H9 (cell line): ENCODE results near the gene CRCP. TPM values are rescaled to one million over a fixed set of nuclear protein-coding genes. Genes with fewer than 3 reads are reported as not detected.
A peak's percentile ranks its signal among the peaks of the same experiment; 100 is the strongest.

ENCODE experiments used
- DNase-seq: peaks from one replicate; pipeline ENCODE4 v3.0.0-alpha.2; 2017
- H2AFZ ChIP-seq: one replicate; pipeline ENCODE4 v1.6.1; 2013; ENCODE audit warnings: mild to moderate bottlenecking, low read length, control low read depth, moderate library complexity
- H2AK5ac ChIP-seq: 2 replicates; pipeline ENCODE4 v1.6.1; 2013; ENCODE audit warnings: low read length, control low read depth, mixed read lengths; ENCODE audit not compliant: insufficient read length
- H2BK120ac ChIP-seq: one replicate; pipeline ENCODE4 v1.6.1; 2013; ENCODE audit warnings: low read depth, mild to moderate bottlenecking, low read length, control low read depth, inconsistent platforms; ENCODE audit not compliant: poor library complexity, severe bottlenecking
- H2BK12ac ChIP-seq: 2 replicates; pipeline ENCODE4 v1.6.1; 2013; ENCODE audit warnings: low read length, control low read depth, mixed read lengths, low read depth; ENCODE audit not compliant: insufficient read length
- H2BK15ac ChIP-seq: 2 replicates; pipeline ENCODE4 v1.6.1; 2013; ENCODE audit warnings: low read depth, low read length, control low read depth
- H2BK20ac ChIP-seq: one replicate; pipeline ENCODE4 v1.6.1; 2013; ENCODE audit warnings: low read depth, mild to moderate bottlenecking, low read length, control low read depth, inconsistent platforms; ENCODE audit not compliant: poor library complexity, severe bottlenecking
- H2BK5ac ChIP-seq: 2 replicates; pipeline ENCODE4 v1.6.1; 2013; ENCODE audit warnings: low read length, control low read depth, mixed read lengths; ENCODE audit not compliant: insufficient read length
- H3K14ac ChIP-seq: 2 replicates; pipeline ENCODE4 v1.6.1; 2013; ENCODE audit warnings: low read length, control low read depth; ENCODE audit not compliant: insufficient read depth
- H3K18ac ChIP-seq: 2 replicates; pipeline ENCODE4 v1.6.1; 2013; ENCODE audit warnings: low read depth, mild to moderate bottlenecking, mixed read lengths, low read length, control low read depth; ENCODE audit not compliant: insufficient read length
- H3K23ac ChIP-seq: 2 replicates; pipeline ENCODE4 v1.6.1; 2013; ENCODE audit warnings: low read length, control low read depth, mixed read lengths, low read depth; ENCODE audit not compliant: insufficient read length
- H3K23me2 ChIP-seq: 2 replicates; pipeline ENCODE4 v1.6.1; 2013; ENCODE audit warnings: low read depth, mild to moderate bottlenecking, mixed read lengths, low read length, control low read depth; ENCODE audit not compliant: insufficient read length, poor library complexity, severe bottlenecking
- H3K27ac ChIP-seq: 2 replicates; pipeline ENCODE4 v1.5.1; 2013; ENCODE audit warnings: low read length, control low read depth, mixed read lengths, low read depth; ENCODE audit not compliant: insufficient read length
- H3K27me3 ChIP-seq: 2 replicates; pipeline ENCODE4 v1.6.1; 2013; ENCODE audit warnings: low read length, control low read depth, inconsistent platforms; ENCODE audit not compliant: insufficient read depth
- H3K4ac ChIP-seq: 2 replicates; pipeline ENCODE4 v1.6.1; 2013; ENCODE audit warnings: low read depth, mild to moderate bottlenecking, control low read depth, inconsistent platforms, low read length, moderate library complexity
- H3K4me1 ChIP-seq: 2 replicates; pipeline ENCODE4 v1.6.1; 2013; ENCODE audit warnings: low read length, control low read depth, inconsistent platforms; ENCODE audit not compliant: insufficient read depth
- H3K4me2 ChIP-seq: 2 replicates; pipeline ENCODE4 v1.6.1; 2013; ENCODE audit warnings: low read length, control low read depth, mixed read lengths; ENCODE audit not compliant: insufficient read length, insufficient read depth
- H3K56ac ChIP-seq: 2 replicates; pipeline ENCODE4 v1.6.1; 2013; ENCODE audit warnings: low read depth, mild to moderate bottlenecking, mixed read lengths, low read length, control low read depth; ENCODE audit not compliant: insufficient read length
- H3K79me1 ChIP-seq: 2 replicates; pipeline ENCODE4 v1.6.1; 2013; ENCODE audit warnings: low read depth, mild to moderate bottlenecking, moderate library complexity, low read length, control low read depth, inconsistent platforms; ENCODE audit not compliant: insufficient read depth, poor library complexity, severe bottlenecking
- H3K79me2 ChIP-seq: 2 replicates; pipeline ENCODE4 v1.6.1; 2013; ENCODE audit warnings: low read length, control low read depth, inconsistent platforms; ENCODE audit not compliant: insufficient read depth
- H3K9ac ChIP-seq: 2 replicates; pipeline ENCODE4 v1.6.1; 2013; ENCODE audit warnings: low read length, control low read depth, mixed read lengths; ENCODE audit not compliant: insufficient read length; ENCODE audit errors: extremely low read depth
- H3K9me3 ChIP-seq: one replicate; pipeline ENCODE4 v1.6.1; 2013; ENCODE audit warnings: low read depth, low read length, inconsistent platforms; ENCODE audit not compliant: control insufficient read depth
- H3T11ph ChIP-seq: one replicate; pipeline ENCODE4 v1.6.1; 2013; ENCODE audit warnings: mild to moderate bottlenecking, low read length, control low read depth, inconsistent platforms
- H4K20me1 ChIP-seq: one replicate; pipeline ENCODE4 v1.6.1; 2013; ENCODE audit not compliant: control insufficient read depth, insufficient read length, insufficient read depth
- H4K5ac ChIP-seq: 2 replicates; pipeline ENCODE4 v1.6.1; 2013; ENCODE audit warnings: low read depth, mild to moderate bottlenecking, mixed read lengths, low read length, control low read depth; ENCODE audit not compliant: insufficient read length
- H4K8ac ChIP-seq: replicated peaks from 2 replicates; pipeline ENCODE4 v1.6.1; 2013; ENCODE audit warnings: low read length, control low read depth, mixed read lengths, low read depth; ENCODE audit not compliant: insufficient read length
- H4K91ac ChIP-seq: 2 replicates; pipeline ENCODE4 v1.6.1; 2013; ENCODE audit warnings: low read depth, mild to moderate bottlenecking, moderate library complexity, mixed read lengths, low read length, control low read depth; ENCODE audit not compliant: insufficient read length
- H3K27ac Mint-ChIP-seq, 3 experiments: 2 replicates in 2 of 3; 3 replicates in 1 of 3; pipeline ENCODE4 v1.8.0; 2020 to 2021; ENCODE audit warnings: mixed read lengths in 3 of 3, mild to moderate bottlenecking in 1 of 3, moderate library complexity in 1 of 3
- H3K27me3 Mint-ChIP-seq: 2 replicates; pipeline ENCODE4 v1.8.0; 2021; ENCODE audit warnings: low read depth, mild to moderate bottlenecking, moderate library complexity, mixed read lengths
- H3K36me3 Mint-ChIP-seq, 3 experiments: 2 replicates in 2 of 3; 3 replicates in 1 of 3; pipeline ENCODE4 v1.8.0; 2020 to 2021; ENCODE audit warnings: low read depth in 3 of 3, mixed read lengths in 3 of 3; ENCODE audit not compliant: insufficient read depth in 1 of 3
- H3K4me1 Mint-ChIP-seq, 2 experiments: 2 replicates each; pipeline ENCODE4 v1.8.0; 2020; ENCODE audit warnings: mixed read lengths in 2 of 2
- H3K4me3 Mint-ChIP-seq, 2 experiments: 2 replicates in 1 of 2; 3 replicates in 1 of 2; pipeline ENCODE4 v1.8.0; 2020 to 2021; ENCODE audit warnings: mild to moderate bottlenecking in 2 of 2, mixed read lengths in 2 of 2, moderate library complexity in 1 of 2
- H3K9me3 Mint-ChIP-seq, 2 experiments: 2 replicates in 1 of 2; 3 replicates in 1 of 2; pipeline ENCODE4 v1.8.0; 2020; ENCODE audit warnings: mild to moderate bottlenecking in 2 of 2, mixed read lengths in 2 of 2, moderate library complexity in 1 of 2
- WGBS: extraction: QIAGEN DNeasy Blood & Tissue Kit; methylation state at CpG from one replicate; pipeline ENCODE4 v1.1.7; 2013; ENCODE audit warnings: missing lambda C conversion rate, low lambda C conversion rate, mixed read lengths; ENCODE audit not compliant: insufficient read length; ENCODE audit errors: extremely low coverage; 5-methylcytosine and 5-hydroxymethylcytosine counted together
- total RNA-seq: library from RNA; stranded (reverse); gene quantifications from 2 replicates; pipeline ENCODE4 v1.2.1, GENCODE V29; 2021
- TF ChIP-seq, protein P1 (sequence below): fragments of 200-600 bp; sonication (generic); conservative IDR thresholded peaks from 3 replicates; pipeline ENCODE4 v1.8.0; 2021; ENCODE audit warnings: antibody characterized with exemption, mild to moderate bottlenecking

Gene CRCP
- total RNA-seq, 1 experiment from 2014 or later = 39.0 TPM

DNA sequence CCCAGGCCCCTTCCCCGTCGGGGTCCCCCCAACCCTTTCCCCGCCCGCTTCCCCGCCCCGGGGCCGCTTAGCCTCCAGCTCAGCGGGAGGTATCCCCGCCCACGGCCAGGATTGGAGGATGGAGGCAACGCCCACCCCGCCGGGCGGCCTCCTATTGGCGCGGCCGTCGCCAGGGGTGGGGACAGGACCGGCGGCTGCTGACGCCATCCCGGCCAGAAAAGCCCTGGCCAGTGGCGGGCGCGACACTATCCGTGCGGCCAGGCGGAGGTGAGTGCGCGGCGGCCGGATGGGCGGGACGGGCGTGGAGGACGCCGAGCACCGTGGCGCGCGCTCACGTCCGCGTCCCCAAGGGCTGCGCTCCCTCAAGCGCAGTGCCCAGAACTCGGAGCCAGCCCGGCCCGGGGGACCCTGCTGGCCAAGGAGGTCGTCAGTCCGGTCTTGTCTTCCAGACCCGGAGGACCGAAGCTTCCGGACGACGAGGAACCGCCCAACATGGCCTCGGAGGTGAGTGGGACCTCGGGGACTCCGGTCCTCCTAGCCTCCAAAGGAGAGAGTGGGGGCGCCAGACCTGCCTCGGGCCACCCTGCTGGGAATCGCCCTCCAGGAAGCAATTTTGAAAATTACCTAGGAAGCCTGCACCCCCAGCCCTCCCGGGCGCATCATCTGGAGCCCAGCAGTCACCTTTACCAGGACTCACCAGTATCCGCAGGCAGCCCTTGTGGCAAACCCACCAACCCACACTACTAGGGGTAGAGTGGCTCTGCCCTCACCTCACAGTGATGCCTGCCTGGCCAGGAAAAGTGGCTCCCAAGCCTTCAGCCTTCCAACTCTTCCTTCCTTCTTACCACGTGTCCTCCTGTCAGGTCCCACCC, 38.8 kb upstream of the CRCP start, which contains the start of gene ASL:
ASL (plus strand) TSS at position 230 of the 872 bp plus-strand sequence; CDS start at position 493, 263 bp downstream.
- H3K56ac ChIP-seq = no peak within 1 kb of the TSS
- H4K5ac ChIP-seq = no peak within 1 kb of the TSS
- H3K18ac ChIP-seq = no peak within 1 kb of the TSS
- H3K9me3 Mint-ChIP-seq = no peaks in the 10 kb centered on the region
- H3K36me3 Mint-ChIP-seq = peaks cover 0 to 5% (median 3%) of the 10 kb centered on the region in 3 experiments; a peak in 5 of 7 replicates
- no peak within 1 kb of the TSS for H3K4ac ChIP-seq
- no peak within 1 kb of the TSS for H2BK5ac ChIP-seq
- no peak within 1 kb of the TSS for H3T11ph ChIP-seq
- TF ChIP-seq, protein P1, sequence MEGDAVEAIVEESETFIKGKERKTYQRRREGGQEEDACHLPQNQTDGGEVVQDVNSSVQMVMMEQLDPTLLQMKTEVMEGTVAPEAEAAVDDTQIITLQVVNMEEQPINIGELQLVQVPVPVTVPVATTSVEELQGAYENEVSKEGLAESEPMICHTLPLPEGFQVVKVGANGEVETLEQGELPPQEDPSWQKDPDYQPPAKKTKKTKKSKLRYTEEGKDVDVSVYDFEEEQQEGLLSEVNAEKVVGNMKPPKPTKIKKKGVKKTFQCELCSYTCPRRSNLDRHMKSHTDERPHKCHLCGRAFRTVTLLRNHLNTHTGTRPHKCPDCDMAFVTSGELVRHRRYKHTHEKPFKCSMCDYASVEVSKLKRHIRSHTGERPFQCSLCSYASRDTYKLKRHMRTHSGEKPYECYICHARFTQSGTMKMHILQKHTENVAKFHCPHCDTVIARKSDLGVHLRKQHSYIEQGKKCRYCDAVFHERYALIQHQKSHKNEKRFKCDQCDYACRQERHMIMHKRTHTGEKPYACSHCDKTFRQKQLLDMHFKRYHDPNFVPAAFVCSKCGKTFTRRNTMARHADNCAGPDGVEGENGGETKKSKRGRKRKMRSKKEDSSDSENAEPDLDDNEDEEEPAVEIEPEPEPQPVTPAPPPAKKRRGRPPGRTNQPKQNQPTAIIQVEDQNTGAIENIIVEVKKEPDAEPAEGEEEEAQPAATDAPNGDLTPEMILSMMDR = no peak; the same call in 2 of the 3 replicates
- no peak within 1 kb of the TSS for H2BK12ac ChIP-seq
- no peak within 1 kb of the TSS for H2AFZ ChIP-seq
- DNase-seq = peak; percentile 94
- H2BK15ac ChIP-seq = no peak within 1 kb of the TSS
- no peak within 1 kb of the TSS for H3K27ac ChIP-seq
- no peak within 1 kb of the TSS for H3K23ac ChIP-seq
- no peaks in the 10 kb centered on the region for H3K9me3 ChIP-seq
- peaks cover 2% of the 10 kb centered on the region; the same call in 1 of the 2 replicates for H3K27me3 Mint-ChIP-seq
- H4K91ac ChIP-seq = no peak within 1 kb of the TSS
- peaks cover 3% of the 10 kb centered on the region; the same call in 1 of the 2 replicates for H3K4me1 ChIP-seq
- H3K79me2 ChIP-seq = no peaks in the 10 kb centered on the region
- peak within 1 kb of the TSS; percentile 72 for H3K4me2 ChIP-seq
- H3K4me3 Mint-ChIP-seq = peak within 1 kb of the TSS; percentile 78 to 92
- peaks cover 6% of the 10 kb centered on the region for H3K79me1 ChIP-seq
- no peak within 1 kb of the TSS for H2AK5ac ChIP-seq
- no CpG with 5 or more reads among the region's 67 CpGs for WGBS
- H2BK20ac ChIP-seq = no peak within 1 kb of the TSS
- H3K27ac Mint-ChIP-seq = peak within 1 kb of the TSS in 2 of 3 experiments; percentile 68 to 92; a peak in 4 of 7 replicates
- H3K14ac ChIP-seq = peak within 1 kb of the TSS; percentile 82
- no peaks in the 10 kb centered on the region for H4K20me1 ChIP-seq
- peak within 1 kb of the TSS; percentile 55 for H3K9ac ChIP-seq
- H2BK120ac ChIP-seq = no peak within 1 kb of the TSS
- H3K27me3 ChIP-seq = no peaks in the 10 kb centered on the region
- peaks cover 8 to 16% of the 10 kb centered on the region in 2 experiments for H3K4me1 Mint-ChIP-seq
- no peak within 1 kb of the TSS for H4K8ac ChIP-seq
- H3K23me2 ChIP-seq = peaks cover 4% of the 10 kb centered on the region
